NCI-H774 (cell line): ENCODE data around the gene CLSTN2.

Source experiments
- DNase-seq: peaks from one replicate; lab custom pipeline; 2025; lab: John Stamatoyannopoulos, UW

Gene CLSTN2

DNA sequence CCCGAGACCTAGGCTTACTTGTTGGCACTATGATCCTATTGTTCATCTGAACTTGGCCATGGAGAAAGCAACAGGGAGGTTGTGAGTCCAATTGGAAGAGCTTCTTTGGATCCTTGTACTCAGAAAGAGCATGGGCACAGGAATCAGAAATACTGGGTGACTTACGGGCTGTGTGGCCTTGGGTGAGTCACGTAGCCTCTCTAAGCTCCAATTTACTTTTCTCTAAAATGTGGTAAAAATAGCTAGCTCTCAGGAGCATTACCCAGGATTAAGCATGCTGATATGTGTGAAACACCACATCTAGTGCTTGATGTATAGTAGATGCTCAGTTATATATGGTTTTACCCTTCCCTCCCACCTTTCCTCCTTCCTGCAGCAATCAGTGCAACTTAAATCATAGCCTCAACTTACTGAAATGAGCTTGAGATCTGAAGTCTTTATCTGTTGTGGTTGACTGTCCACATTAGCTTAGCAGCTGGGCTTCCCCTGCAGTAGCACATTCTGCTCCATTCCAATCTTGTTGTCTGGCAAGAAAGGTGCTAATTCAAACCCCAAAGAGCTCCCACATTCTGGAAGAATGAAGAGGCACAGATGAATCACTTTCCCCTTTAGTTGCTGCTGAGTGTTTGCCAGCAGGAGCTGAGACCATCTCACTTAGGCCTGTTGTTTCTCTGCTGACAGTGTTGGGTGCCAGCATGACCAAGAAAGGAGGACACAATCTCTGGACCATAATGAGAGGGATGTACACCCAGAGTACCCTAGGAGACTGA, 443.8 kb downstream of the CLSTN2 start:
- no peak for DNase-seq

DNA sequence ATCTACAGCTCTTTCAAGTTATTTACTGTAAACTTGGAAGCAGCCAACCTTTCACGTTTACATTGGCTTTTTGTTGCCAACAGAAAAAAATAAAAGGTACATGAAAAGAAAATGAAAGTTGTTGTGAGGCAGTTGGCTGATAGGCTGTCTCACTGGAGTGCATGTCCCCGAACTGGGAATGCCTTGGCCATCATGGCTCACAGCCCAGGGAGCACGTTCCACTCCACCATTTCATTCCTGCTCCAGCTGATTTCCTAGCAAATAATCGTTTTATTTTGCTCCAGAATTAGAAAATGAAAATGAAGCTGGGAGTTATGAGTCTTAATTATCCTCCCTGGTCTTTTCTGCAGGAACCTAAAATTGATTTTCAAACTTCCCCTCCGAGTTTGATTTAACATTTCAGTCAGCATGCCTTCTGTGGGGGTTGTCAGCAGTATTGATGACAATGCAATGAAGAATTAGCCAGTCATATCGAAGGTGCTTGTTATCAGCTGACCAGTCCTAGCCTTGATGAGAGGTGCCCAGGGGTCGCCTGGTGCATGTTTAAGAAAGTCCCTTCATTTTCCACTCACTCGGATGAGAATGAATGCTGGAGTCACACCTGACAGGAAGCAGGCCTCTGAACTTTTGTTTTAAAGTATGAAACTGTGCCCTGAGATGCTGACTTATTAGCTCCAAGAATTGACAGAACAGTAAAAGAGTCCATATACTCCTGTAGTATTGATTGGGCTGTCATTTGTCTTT, 449.2 kb downstream of the CLSTN2 start:
- DNase-seq = no peak

DNA sequence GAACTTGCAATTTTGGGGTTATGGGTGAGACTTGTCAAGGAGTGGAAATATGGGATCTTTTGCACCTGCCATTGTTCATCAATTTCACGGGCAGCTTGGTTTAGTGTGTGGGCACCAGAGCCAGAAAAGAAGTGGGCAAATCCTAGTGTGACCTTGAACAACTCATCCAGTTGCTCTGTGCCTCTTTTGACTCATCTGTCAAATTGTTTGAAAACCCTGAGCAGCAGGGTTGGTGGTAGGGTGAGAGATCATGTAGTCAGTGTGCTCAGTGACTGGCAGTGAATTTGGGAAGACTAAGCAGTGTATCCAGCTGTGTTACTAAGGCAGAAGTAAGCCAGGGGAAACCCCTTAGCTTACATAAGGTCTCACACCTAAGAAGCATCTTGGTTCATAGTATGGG, 449.9 kb downstream of the CLSTN2 start:
- no peak for DNase-seq

DNA sequence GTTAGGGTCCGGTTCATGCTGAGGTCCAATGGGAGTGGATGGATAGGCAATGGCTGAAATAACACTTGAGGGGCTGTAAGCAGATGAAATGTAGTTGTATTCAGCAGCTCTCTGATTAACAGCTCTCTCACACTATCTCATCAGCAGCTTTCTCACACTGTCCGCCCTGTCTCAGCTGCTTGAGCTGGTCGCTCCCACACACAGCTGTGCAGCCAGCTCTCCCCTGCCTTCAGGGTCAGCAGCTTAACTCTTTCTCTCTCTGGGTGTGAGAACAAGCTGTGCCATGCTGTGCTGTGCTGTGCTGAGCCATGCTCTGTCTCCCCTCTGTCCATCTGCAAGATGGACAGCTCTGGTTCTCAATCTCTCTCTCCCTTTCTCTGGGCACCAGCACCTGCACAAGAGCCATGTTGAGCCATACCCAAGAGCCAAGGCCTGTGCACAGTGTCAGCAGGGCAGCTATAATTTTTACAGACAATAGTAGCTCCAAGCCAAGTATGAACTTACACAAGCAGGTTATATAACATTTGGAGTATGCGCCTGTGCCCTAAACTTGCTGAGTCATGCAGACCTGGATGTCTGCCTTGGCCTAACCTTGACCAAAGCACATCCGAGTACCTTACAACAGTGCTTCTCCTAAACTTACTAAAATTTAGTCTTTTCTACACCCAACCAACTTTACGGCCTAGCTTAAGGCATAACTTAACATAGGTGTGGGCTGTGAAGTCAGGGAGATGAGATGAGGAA, 451.5 kb downstream of the CLSTN2 start:
- DNase-seq = no peak

DNA sequence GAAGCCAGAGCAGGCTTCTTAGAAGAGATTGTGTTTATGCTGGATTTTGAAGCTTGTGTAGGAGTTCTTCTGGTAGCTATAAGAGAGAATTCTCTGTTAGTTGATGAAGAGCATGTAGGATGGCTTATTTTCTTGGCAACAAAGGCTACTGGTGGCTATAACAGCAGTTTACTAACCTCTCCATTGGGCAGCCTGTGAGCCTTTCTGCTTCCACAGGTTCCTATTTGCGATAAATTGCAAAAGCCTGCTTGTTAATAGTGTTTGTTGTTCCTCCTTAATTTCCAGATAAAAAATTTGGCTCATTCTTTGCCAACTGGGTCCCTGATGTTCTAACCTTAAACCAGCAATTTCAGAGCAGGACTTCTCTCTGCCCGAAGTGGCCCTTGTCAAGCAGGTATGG, 452.3 kb downstream of the CLSTN2 start:
- DNase-seq = no peak

DNA sequence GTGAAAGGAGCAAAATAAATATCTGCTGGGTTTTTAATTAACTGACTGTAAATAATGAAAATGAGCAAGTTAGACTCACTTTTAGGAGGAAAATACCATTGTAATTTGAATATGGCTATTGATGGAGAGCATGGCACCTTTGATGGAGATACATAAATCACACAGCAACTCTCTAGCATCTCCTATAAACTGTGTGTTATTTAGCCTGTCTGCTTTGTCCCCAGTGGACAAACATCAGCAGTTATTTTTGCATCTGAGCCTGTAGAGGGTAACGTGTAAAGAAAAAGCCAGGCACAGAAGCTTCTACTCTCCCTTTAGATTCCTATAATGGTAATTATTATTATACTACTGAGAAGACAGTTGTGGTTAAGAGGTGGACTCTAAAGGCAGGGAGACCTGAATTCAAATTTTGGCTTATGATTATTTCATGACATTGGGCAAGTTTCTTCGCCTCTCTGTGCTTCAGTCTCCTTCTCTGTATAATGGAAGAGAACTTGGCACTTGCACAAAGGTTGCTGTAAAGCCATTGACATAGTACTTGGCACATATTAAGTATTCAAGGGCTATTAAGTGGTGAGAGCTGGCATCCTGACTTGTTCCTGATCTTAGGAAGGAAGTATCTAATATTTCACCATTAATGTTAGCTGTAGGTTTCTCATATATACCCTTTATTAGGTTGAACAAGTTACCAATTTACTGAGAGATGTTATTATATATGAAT, 453.4 kb downstream of the CLSTN2 start:
- DNase-seq = peak; percentile 6

DNA sequence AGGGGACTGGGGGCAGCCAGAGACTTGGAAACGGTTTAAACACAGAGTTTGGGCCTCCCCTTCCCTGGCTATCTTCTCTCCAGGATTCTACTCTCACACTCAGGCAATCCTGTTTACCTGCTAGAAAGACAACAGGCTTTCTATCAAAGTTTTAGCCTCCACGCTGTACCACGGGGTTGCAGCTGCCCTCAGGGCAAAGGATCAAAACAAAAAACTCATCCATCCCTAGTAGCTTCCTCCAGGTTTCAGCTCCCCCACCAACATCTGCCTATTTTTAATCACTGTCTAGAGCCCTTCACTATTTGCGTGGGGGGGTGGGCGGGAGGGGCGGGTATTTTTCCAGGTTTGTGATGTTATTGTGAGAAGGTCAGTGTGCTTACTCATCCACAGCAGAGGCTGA, 456.1 kb downstream of the CLSTN2 start:
- DNase-seq = no peak

DNA sequence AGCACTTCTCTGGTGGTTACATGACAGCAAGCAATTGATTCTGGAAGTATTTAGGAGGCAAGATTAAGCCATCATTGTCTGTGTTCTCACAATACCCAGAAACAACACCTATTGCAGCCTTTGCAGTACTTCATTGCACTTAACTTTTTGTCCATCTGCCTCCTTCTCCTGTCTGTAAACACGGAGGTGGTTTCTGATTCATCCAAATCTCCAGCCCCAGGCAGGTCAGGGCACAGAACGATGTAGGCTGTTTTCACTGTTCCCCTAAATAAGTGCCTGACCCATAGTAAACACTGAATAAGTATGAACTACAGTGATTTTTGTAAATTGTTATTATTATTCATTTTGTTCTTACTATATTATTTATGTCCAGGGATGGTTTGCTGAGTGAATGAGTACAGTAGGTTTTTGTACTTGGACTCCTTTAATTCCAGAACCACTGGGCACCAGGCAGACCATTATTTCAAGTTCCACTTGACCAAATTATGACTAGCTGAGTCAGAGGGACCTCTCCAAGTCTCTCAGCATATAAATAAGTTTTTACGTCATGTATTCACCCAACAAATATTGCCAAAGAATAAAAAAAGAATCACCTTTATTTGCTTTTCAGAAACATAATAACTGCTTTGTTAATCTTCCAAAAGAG, 459.6 kb downstream of the CLSTN2 start:
- DNase-seq = no peak

DNA sequence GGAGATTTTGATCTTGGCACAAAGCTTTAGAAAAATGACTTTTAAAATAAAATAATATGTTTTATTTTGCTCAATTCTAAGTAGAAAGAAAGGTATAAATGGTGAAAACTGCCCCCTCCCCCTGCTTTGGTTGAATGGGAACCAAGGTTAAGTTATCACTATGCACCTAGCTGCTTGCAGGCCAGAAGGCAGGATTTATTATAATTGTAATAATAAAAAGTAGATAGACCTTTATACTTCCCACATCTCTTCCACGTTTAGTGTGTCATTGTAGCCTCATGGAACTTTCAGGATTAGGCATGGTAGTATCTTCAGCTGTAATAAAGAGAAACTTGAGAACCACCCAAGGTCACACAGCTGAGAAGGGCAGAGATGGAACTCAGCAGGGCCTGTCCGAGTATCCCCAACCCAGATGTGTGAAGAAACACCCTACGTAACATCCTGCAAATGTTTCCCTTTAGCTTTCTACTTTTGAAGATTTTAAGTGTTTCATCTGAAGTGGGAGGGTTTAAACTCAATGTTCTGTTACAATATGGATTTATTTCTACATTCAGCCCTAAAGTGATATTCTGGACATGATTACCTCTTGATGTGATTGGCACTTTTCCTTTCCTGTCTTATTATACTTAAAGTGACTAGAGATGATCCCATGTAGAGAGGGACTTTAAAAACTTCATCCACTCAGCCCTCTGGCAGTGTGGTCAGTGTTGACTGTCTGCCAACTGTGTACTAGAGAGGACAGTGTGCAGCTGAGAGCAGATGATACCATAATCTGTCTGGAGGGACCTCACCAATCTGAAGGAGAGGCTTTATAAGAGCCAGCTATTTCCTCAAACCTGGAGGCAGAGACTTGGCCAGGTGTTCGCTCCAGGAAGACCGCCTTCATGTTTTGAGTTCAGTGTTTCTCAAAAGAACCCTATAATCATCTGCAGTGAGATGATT, 460.4 kb downstream of the CLSTN2 start:
- no peak for DNase-seq

DNA sequence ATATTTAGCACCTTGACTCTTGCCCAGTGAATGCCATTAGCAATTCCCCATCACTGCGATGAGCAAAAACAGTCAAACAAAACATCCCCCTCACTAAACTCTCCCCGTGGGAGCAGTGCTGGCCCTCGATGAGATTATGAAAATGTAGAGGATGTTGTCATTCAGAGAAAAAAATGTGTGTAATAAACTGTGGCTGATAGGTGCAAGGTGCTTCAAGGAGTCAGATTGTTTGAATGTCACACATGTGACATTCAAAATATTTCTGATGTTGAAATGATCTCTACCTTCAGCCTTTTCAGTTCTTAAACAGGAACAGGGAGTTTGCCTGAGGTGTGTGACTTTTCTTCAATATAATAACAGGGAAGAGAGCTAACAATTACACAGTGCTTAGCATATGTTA, 461.1 kb downstream of the CLSTN2 start:
- DNase-seq = no peak

DNA sequence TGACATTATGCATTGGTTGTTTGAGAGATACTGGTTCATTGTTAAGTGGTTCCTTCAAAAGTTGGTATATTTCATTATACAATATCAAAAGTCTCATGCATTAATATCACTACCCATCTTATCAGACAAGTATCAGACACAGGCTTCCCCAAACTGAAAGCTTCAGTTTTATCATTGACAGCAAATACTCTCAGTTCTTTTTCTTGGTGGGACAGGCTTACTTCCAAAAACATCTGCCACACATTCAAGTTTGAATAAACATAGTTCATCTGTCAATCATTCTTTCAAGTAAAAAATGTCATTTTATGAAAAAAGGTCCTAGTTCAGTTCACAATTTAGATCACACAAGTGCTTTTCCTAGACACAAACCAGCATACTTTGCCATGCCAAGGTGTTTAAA, 462.9 kb downstream of the CLSTN2 start:
- DNase-seq = no peak

DNA sequence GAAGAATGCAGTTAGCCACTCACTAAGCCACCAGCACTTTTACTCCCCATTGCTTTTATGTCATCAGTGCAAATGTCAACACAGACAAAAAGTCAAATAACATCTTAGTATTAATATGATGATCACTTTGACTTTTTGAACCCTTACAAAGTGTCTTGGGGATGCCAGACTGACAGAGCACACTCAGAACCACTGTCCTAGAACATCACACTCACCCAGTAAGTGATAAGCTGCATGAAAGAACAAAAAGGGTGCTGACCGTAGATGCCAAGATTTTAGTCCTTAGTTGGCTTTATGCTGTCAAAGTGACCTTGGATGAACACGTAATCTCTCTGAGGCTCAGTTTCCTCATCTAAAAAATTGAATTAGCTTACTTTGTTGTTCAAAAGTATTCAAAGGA, 463.4 kb downstream of the CLSTN2 start:
- DNase-seq = no peak

DNA sequence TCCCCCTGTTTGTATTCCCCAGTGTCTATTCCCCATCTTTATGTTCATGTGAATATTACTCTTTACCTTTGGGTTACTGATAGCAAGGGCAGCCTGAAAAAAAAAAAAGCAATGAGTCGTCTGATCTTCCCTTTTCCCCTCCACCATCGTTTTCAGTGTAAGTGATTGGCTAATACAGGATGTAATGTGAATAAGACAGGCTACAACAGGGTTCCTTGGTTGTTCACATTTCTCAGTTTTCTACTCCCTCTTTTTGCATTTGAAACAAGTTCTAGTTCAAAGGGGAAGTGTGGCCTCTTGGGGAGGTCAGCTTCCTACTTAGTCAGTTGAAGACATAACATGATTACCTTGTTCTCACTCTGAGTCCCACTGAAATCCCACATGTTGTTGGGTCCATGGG, 464.9 kb downstream of the CLSTN2 start:
- DNase-seq = no peak

DNA sequence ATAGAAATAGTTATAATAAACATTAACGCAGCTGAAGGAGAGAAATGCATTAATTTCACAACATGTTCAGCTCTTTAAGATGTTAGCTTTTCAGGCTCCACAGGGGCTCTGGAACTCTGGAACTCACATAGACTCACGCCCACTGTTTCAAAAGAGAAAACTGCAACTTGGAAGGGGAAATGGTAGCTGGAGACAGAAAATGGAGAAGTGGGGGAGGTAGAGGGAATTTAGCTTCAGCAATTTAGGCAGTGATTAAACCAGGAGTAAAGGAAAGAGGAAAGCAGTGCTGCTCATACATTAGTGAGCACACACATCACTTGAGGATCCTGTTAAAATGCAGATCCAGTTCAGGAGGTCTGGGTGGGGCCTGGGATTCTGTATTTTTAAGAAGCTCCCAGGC, 468.1 kb downstream of the CLSTN2 start:
- no peak for DNase-seq

DNA sequence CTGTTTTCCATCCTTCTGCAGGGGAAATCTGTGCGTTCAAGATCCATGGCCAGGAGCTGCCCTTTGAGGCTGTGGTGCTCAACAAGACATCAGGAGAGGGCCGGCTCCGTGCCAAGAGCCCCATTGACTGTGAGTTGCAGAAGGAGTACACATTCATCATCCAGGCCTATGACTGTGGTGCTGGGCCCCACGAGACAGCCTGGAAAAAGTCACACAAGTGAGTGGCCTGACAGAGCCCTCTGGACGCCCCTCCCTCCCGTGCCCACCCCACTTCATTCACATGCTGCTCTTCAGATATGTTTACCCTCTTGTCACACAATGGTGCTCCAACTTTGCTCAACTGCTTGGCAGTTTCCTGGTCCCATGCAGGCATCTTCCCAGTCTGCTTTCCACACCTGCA, 468.6 kb downstream of the CLSTN2 start:
- DNase-seq = no peak

DNA sequence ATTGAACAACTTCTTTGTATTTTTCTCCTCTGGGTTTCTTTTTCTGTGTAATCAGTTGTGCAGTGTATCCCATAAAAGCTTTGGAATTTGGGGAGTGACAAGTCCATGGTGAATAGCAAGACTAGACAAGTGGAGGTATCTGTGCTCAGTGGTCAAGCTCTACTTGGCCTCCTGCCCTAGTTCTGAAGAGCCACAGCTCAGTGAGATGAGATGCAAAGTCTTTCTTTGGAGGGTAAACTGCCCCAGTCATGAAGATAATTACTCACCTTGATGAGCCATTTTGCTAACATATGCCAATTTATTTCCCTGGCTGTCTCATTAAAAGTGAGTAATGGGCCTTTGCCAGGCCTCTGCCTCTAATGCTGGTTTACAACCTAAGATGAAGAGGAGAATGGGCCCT, 471.7 kb downstream of the CLSTN2 start:
- DNase-seq = no peak

DNA sequence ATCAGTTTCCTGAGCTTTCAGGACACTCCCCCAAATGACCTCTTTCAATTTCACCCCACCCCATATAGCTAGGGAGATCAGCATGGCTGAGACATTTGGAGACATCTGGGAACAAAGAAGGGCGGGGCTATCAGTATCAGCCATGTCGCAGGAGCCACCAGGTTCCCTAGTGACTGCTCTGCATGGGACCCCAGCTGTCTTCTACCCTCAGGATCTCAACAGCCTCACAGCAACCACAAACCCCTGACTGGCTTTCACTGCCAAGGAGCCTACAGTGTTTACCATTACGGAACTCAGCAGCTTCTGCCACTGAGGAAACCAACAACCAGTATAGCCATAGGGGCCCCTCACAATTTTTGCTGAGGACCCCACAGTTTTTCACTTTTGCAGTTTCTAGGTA, 473.3 kb downstream of the CLSTN2 start:
- no peak for DNase-seq

DNA sequence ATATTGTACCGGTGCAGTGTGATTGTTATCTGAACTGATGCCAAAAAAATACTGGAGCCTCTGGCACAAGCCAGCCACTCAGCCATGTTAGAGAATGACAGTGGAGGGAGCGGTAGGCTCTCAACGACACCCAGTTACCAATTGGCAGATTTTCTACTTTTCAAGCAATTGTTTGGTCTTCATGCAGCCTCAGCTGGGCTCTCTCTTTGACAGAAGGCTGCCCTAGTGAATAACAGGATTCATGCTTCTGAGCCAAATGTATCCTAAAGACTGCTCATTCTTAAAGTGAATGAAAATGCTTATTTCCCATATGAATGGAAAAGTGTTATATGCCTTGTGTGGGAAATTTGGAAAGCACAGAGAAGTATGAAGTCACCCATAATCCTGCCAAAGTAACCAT, 481.7 kb downstream of the CLSTN2 start:
- DNase-seq = no peak

DNA sequence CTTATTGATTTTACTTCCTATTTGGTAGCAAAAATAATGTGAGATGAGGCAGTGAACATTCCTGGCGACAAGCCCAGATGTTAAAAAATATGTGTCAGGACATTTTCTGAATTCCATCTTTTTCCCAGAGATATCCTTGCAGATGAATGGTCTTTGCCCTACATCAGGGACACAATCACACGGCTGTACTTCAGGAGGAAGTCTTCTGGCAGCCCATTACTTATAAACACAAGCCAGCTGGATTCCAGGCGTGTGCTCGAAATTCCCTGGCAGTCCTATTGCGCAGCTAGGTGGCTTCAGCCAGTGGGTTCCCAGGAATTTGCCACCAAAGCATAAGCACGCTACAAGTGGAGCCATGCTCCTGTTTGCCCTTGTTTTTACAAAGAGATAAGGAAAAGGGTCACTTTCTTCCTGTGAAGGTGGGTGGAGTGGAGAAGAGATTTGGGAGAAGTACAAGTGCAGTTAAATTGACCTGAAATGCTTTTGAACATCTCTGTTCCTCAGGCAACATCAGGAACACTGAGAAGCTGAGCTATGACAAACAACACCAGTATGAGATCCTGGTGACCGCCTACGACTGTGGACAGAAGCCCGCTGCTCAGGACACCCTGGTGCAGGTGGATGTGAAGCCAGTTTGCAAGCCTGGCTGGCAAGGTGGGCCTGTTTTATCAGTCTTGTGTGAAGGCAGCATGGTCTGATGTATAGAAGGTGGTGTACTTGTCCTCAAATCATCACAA, 485.8 kb downstream of the CLSTN2 start:
- DNase-seq = no peak

DNA sequence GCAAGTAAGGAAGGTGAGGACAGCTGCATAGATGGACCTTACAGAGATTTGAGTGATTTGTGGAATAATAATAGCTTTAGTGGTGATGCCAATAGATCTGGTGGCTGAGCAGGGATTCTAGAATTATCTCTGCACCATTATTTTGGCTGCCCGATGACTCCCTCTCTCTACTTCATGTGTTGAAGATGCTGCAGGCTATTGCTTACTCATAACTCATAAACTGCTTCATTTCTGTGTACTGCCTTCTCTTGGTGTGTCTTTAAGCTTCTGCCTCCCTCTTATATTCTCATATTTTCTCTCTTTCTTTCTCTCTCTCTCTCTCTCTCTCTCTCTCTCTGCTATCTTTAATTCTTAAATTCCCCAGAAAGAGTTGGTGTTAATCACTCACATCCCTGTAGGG, 486.9 kb downstream of the CLSTN2 start:
- DNase-seq = no peak
